Amniotic stem cell (primary cell): Measurements from ENCODE around the gene RASGRF1.
"Not testable (repeated sequence)": the region's sequence is repeated elsewhere in the genome, so short reads cannot be mapped to it uniquely, and the experiment has no call there.

Experiments used
- DNase-seq: peaks from one replicate; lab custom pipeline; 2025; lab: John Stamatoyannopoulos, UW

Gene RASGRF1

GRCh38 chr15:78929536-78930264, 160.9 kb downstream of the RASGRF1 start:
- DNase-seq, result no peak

- no peak for DNase-seq
Measured at GRCh38 chr15:78928616-78929093, 161.9 kb downstream of the RASGRF1 start.

GRCh38 chr15:78928176-78928575, 162.4 kb downstream of the RASGRF1 start:
- not testable (repeated sequence) for DNase-seq

- no peak for DNase-seq
Measured at GRCh38 chr15:78927077-78927790, 163.3 kb downstream of the RASGRF1 start.

- no peak for DNase-seq
Measured at GRCh38 chr15:78925956-78926743, 164.4 kb downstream of the RASGRF1 start.

GRCh38 chr15:78925076-78925624, 165.4 kb downstream of the RASGRF1 start:
- DNase-seq, result no peak

GRCh38 chr15:78923480-78924360, 166.9 kb downstream of the RASGRF1 start:
- DNase-seq, result no peak

GRCh38 chr15:78923015-78923414, 167.6 kb downstream of the RASGRF1 start:
- no peak for DNase-seq

GRCh38 chr15:78922527-78922926, 168.1 kb downstream of the RASGRF1 start:
- no peak for DNase-seq

GRCh38 chr15:78921940-78922339, 168.6 kb downstream of the RASGRF1 start:
- no peak for DNase-seq

GRCh38 chr15:78921517-78921916, 169.1 kb downstream of the RASGRF1 start:
- DNase-seq, result no peak

GRCh38 chr15:78917888-78918287, 172.7 kb downstream of the RASGRF1 start:
- DNase-seq, result no peak

GRCh38 chr15:78916088-78916487, 174.5 kb downstream of the RASGRF1 start:
- no peak for DNase-seq

GRCh38 chr15:78915341-78916087, 175.1 kb downstream of the RASGRF1 start:
- no peak for DNase-seq

GRCh38 chr15:78914027-78914764, 176.4 kb downstream of the RASGRF1 start:
- DNase-seq, result no peak

GRCh38 chr15:78913012-78913411, 177.6 kb downstream of the RASGRF1 start:
- no peak for DNase-seq

GRCh38 chr15:78912316-78912715, 178.3 kb downstream of the RASGRF1 start:
- no peak for DNase-seq

- DNase-seq, result no peak
Measured at GRCh38 chr15:78910271-78910670, 180.3 kb downstream of the RASGRF1 start.
